ENCODE data around the gene NEUROD1. TPM values are rescaled to one million over a fixed set of nuclear protein-coding genes. Genes with fewer than 3 reads are reported as not detected.

NEUROD1 gene
- total RNA-seq, 2 experiments from 2014 or later: not detected

GRCh38 chr2:181646415-181646987, 33.8 kb downstream of the NEUROD1 start:
- H3K27ac ChIP-seq (ENCODE audit: low read depth, low read length, poor library complexity, severe bottlenecking): no peak overlapping the region
- H4K20me1 ChIP-seq (ENCODE audit: insufficient read depth, low read length): no peaks in the 10 kb centered on the region
- H3K9me2 ChIP-seq (ENCODE audit: insufficient read depth, low read length): no peaks in the 10 kb centered on the region
- no peak for DNase-seq (ENCODE audit: low spot score)
- H3K4me1 ChIP-seq (ENCODE audit: insufficient read depth, low read length, poor library complexity, severe bottlenecking): no peaks in the 10 kb centered on the region
- TF ChIP-seq CTCF (conservative IDR thresholded peaks at IDR 0.05; ENCODE audit: low read length) (no peak), EZH2phosphoT487 (IDR thresholded peaks at IDR 0.05; ENCODE audit: borderline replicate concordance, low read depth, low read length) (no peak)
- intact Hi-C loops (cut with micrococcal nuclease; ENCODE audit: unreplicated experiment): no loop called here
- H3K4me2 ChIP-seq (ENCODE audit: low read length): no peak overlapping the region
- ChIA-PET POLR2A (interaction anchor here (1.0 kb wide), 1 partner anchor 14 kb away, joined by 3 read pairs; no protein-coding TSS in a partner anchor), CTCF (ENCODE audit: unreplicated experiment) (no interaction called here)
- no TSS peak for BruUV-seq (replicated peaks)
- no peak overlapping the region for H2AFZ ChIP-seq (ENCODE audit: low read length)
- H3K79me2 ChIP-seq (ENCODE audit: insufficient read depth, low read depth, low read length): no peaks in the 10 kb centered on the region
- H3K36me3 ChIP-seq (ENCODE audit: insufficient read depth, low read length): no peaks in the 10 kb centered on the region
- no peak overlapping the region for H3K4me3 ChIP-seq (ENCODE audit: low read depth, low read length, poor library complexity, severe bottlenecking)
- no peaks in the 10 kb centered on the region for H3K9me3 ChIP-seq (ENCODE audit: low read length)

GRCh38 chr2:181643151-181643550, 37.2 kb downstream of the NEUROD1 start:
- CTCF ChIA-PET (ENCODE audit: unreplicated experiment): no interaction called here
- intact Hi-C loops (cut with micrococcal nuclease; ENCODE audit: unreplicated experiment): no loop called here
- no peak overlapping the region for H3K27ac ChIP-seq (ENCODE audit: low read depth, low read length, poor library complexity, severe bottlenecking)
- no peak for TF ChIP-seq CTCF (conservative IDR thresholded peaks at IDR 0.05; ENCODE audit: low read length)
- TF ChIP-seq EZH2phosphoT487 (IDR thresholded peaks at IDR 0.05; ENCODE audit: borderline replicate concordance, low read depth, low read length): no peak
- H3K4me1 ChIP-seq (ENCODE audit: insufficient read depth, low read length, poor library complexity, severe bottlenecking): no peaks in the 10 kb centered on the region
- POLR2A ChIA-PET: interaction anchor here (0.6 to 1.7 kb wide), 3 partner anchors 8 to 99 kb away, joined by 3 to 4 read pairs (median 3); no protein-coding TSS in a partner anchor
- H3K4me3 ChIP-seq (ENCODE audit: low read depth, low read length, poor library complexity, severe bottlenecking): no peak overlapping the region
- no peaks in the 10 kb centered on the region for H3K9me3 ChIP-seq (ENCODE audit: low read length)
- no peaks in the 10 kb centered on the region for H3K9me2 ChIP-seq (ENCODE audit: insufficient read depth, low read length)
- H4K20me1 ChIP-seq (ENCODE audit: insufficient read depth, low read length): no peaks in the 10 kb centered on the region
- H3K79me2 ChIP-seq (ENCODE audit: insufficient read depth, low read depth, low read length): no peaks in the 10 kb centered on the region
- no peak overlapping the region for H2AFZ ChIP-seq (ENCODE audit: low read length)
- H3K36me3 ChIP-seq (ENCODE audit: insufficient read depth, low read length): no peaks in the 10 kb centered on the region
- no TSS peak for BruUV-seq (replicated peaks)
- no peak for DNase-seq (ENCODE audit: low spot score)
- H3K4me2 ChIP-seq (ENCODE audit: low read length): no peak overlapping the region

GRCh38 chr2:181642086-181642485, 38.2 kb downstream of the NEUROD1 start:
- H3K36me3 ChIP-seq (ENCODE audit: insufficient read depth, low read length): no peaks in the 10 kb centered on the region
- TF ChIP-seq EZH2phosphoT487 (IDR thresholded peaks at IDR 0.05; ENCODE audit: borderline replicate concordance, low read depth, low read length) (no peak), CTCF (conservative IDR thresholded peaks at IDR 0.05; ENCODE audit: low read length) (no peak)
- no peak overlapping the region for H3K4me3 ChIP-seq (ENCODE audit: low read depth, low read length, poor library complexity, severe bottlenecking)
- no peaks in the 10 kb centered on the region for H3K9me2 ChIP-seq (ENCODE audit: insufficient read depth, low read length)
- no TSS peak for BruUV-seq (replicated peaks)
- H4K20me1 ChIP-seq (ENCODE audit: insufficient read depth, low read length): no peaks in the 10 kb centered on the region
- no peak overlapping the region for H3K27ac ChIP-seq (ENCODE audit: low read depth, low read length, poor library complexity, severe bottlenecking)
- ChIA-PET POLR2A (interaction anchor here (0.5 to 1.5 kb wide), 3 partner anchors 14 to 59 kb away, joined by 3 read pairs; no protein-coding TSS in a partner anchor), CTCF (ENCODE audit: unreplicated experiment) (no interaction called here)
- no peak overlapping the region for H3K4me2 ChIP-seq (ENCODE audit: low read length)
- no peak for DNase-seq (ENCODE audit: low spot score)
- H2AFZ ChIP-seq (ENCODE audit: low read length): no peak overlapping the region
- intact Hi-C loops (cut with micrococcal nuclease; ENCODE audit: unreplicated experiment): no loop called here
- H3K4me1 ChIP-seq (ENCODE audit: insufficient read depth, low read length, poor library complexity, severe bottlenecking): no peaks in the 10 kb centered on the region
- no peaks in the 10 kb centered on the region for H3K79me2 ChIP-seq (ENCODE audit: insufficient read depth, low read depth, low read length)
- no peaks in the 10 kb centered on the region for H3K9me3 ChIP-seq (ENCODE audit: low read length)

Data from OCI-LY7 (cell line).